ENCODE measurements around the gene GH2.

- TF ChIP-seq EZH2phosphoT487 (IDR thresholded peaks at IDR 0.05; ENCODE audit: insufficient read depth, low read depth), result no peak
- no peak for TF ChIP-seq EZH2 (IDR thresholded peaks at IDR 0.05; ENCODE audit: insufficient read depth, poor library complexity, severe bottlenecking)
Observed at GRCh38 chr17:63837962-63838600, 43.7 kb downstream of the GH2 start.
